Measurements from ENCODE around the gene ZNF44. TPM values are rescaled to one million over a fixed set of nuclear protein-coding genes. Genes with fewer than 3 reads are reported as not detected.
"Not testable (repeated sequence)": the region's sequence is repeated elsewhere in the genome, so short reads cannot be mapped to it uniquely, and the experiment has no call there.

The ZNF44 gene
- total RNA-seq, 1 donor from 2014 or later = 7.3 TPM

DNA sequence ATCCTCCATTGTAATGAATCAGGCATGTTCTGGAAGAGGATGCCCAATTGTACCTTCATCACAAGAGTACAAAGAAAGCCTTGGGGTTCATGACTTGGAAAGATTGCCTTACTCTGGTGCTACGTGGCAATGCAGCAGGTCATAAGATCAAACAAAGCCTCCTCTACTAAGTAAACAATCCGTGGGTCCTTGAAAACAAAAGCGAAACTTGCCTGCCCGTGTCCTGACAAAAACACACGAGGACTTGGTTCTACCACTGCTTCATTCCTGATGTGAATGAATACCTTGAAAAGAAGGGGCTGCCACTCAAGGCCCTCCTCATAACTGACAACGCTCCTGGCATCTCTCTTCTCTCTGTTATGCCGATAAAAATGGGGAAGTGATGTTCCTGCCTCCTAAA is 19.9 kb upstream of the ZNF44 start:
- Mint-ChIP-seq H3K27ac (no peak overlapping the region), H3K36me3 (peaks cover 13% of the 10 kb centered on the region), H3K4me3 (no peak overlapping the region), H3K27me3 (ENCODE audit: insufficient read depth, low read depth) (no peaks in the 10 kb centered on the region), H3K9me3 (peaks cover 33% of the 10 kb centered on the region), H3K4me1 (no peaks in the 10 kb centered on the region)
- Histone ChIP-seq H3K4me2 (no peak overlapping the region), H3F3A (ENCODE audit: low read depth) (no peaks in the 10 kb centered on the region), H3K27me3 (no peaks in the 10 kb centered on the region), H3K36me3 (peaks cover 11% of the 10 kb centered on the region), H2AFZ (replicated peaks) (no peak overlapping the region), H3K27ac (no peak overlapping the region), H4K20me1 (ENCODE audit: low read depth) (no peaks in the 10 kb centered on the region), H3K4me3 (no peak overlapping the region), H3K9ac (no peak overlapping the region), H3K79me2 (ENCODE audit: low read depth) (no peaks in the 10 kb centered on the region), H3K9me3 (ENCODE audit: low read depth) (no peaks in the 10 kb centered on the region), H3K4me1 (no peaks in the 10 kb centered on the region)
- no peak for DNase-seq (ENCODE audit: low spot score)
- TF ChIP-seq, protein P1, sequence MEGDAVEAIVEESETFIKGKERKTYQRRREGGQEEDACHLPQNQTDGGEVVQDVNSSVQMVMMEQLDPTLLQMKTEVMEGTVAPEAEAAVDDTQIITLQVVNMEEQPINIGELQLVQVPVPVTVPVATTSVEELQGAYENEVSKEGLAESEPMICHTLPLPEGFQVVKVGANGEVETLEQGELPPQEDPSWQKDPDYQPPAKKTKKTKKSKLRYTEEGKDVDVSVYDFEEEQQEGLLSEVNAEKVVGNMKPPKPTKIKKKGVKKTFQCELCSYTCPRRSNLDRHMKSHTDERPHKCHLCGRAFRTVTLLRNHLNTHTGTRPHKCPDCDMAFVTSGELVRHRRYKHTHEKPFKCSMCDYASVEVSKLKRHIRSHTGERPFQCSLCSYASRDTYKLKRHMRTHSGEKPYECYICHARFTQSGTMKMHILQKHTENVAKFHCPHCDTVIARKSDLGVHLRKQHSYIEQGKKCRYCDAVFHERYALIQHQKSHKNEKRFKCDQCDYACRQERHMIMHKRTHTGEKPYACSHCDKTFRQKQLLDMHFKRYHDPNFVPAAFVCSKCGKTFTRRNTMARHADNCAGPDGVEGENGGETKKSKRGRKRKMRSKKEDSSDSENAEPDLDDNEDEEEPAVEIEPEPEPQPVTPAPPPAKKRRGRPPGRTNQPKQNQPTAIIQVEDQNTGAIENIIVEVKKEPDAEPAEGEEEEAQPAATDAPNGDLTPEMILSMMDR (IDR thresholded peaks at IDR 0.05) = no peak
- TF ChIP-seq EZH2phosphoT487 (IDR thresholded peaks at IDR 0.05) = no peak
- TF ChIP-seq EZH2 (IDR thresholded peaks at IDR 0.05) = no peak

DNA sequence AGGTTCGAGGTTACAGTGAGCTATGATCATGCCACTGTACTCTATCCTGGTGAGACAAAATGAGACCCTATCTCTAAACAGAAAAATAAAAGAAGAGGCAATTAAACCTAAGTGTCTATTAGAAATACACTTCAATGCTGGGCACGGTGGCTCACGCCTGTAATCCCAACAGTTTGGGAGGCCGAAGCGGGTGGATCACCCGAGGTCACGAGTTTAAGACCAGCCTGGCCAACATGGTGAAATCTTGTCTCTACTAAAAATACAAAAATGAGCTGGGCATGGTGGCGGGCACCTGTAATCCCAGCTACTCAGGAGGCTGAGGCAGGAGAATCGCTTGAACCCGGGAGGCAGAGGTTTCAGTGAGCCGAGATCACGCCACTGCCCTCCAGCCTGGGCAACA is 14.2 kb upstream of the ZNF44 start:
- not testable (repeated sequence) for H3K36me3 Mint-ChIP-seq; H3K4me1 Mint-ChIP-seq; H3K27ac Mint-ChIP-seq; H3K4me3 ChIP-seq; H3K27me3 Mint-ChIP-seq (ENCODE audit: insufficient read depth, low read depth); H3K9ac ChIP-seq; H2AFZ ChIP-seq (replicated peaks); H3K36me3 ChIP-seq; H3K4me1 ChIP-seq; H3K4me2 ChIP-seq; H3K27ac ChIP-seq; DNase-seq (ENCODE audit: low spot score); H4K20me1 ChIP-seq (ENCODE audit: low read depth); H3K79me2 ChIP-seq (ENCODE audit: low read depth); H3K27me3 ChIP-seq; H3K9me3 ChIP-seq (ENCODE audit: low read depth); H3K4me3 Mint-ChIP-seq; H3F3A ChIP-seq (ENCODE audit: low read depth)
- H3K9me3 Mint-ChIP-seq = peaks cover 31% of the 10 kb centered on the region

DNA sequence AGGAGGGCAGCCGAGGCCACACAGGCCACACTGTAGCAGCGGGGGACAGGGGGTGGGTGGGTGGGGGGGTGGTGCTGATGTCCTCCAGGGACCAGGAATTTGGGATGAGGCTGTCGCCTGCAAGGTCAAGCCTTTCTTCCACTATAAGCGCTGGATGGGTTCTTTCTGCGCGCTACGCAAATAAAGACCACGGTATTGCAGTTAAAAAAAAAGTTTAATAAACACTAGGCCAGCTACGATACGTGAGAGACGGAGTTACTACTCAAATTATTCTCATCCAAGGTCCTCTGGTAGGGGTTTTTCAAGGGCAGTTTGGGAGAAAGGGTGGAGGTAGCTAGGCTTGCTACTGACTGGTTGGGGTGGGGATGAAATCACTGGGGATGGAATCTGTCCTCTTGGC is 508 bp upstream of the ZNF44 start:
- Histone ChIP-seq H3K9me3 (ENCODE audit: low read depth) (no peaks in the 10 kb centered on the region), H4K20me1 (ENCODE audit: low read depth) (no peaks in the 10 kb centered on the region), H3K27ac (no peak overlapping the region), H3K27me3 (no peaks in the 10 kb centered on the region), H3K36me3 (no peaks in the 10 kb centered on the region), H3K4me3 (peak overlapping the region; percentile 98), H3F3A (ENCODE audit: low read depth) (peaks cover 13% of the 10 kb centered on the region), H3K4me2 (peak overlapping the region; percentile 92), H3K9ac (no peak overlapping the region), H3K4me1 (peaks cover 6% of the 10 kb centered on the region), H3K79me2 (ENCODE audit: low read depth) (peaks cover 38% of the 10 kb centered on the region), H2AFZ (replicated peaks) (peak overlapping the region; percentile 94)
- Mint-ChIP-seq H3K27me3 (ENCODE audit: insufficient read depth, low read depth) (peaks cover 14% of the 10 kb centered on the region), H3K27ac (peak overlapping the region; percentile 93), H3K4me3 (peak overlapping the region; percentile 98), H3K9me3 (peaks cover 54% of the 10 kb centered on the region), H3K4me1 (peaks cover 10% of the 10 kb centered on the region), H3K36me3 (peaks cover 21% of the 10 kb centered on the region)
- TF ChIP-seq EZH2phosphoT487 (IDR thresholded peaks at IDR 0.05) (no peak), EZH2 (IDR thresholded peaks at IDR 0.05) (no peak)
- TF ChIP-seq, protein P1 (IDR thresholded peaks at IDR 0.05) = no peak
- no peak for DNase-seq (ENCODE audit: low spot score)

DNA sequence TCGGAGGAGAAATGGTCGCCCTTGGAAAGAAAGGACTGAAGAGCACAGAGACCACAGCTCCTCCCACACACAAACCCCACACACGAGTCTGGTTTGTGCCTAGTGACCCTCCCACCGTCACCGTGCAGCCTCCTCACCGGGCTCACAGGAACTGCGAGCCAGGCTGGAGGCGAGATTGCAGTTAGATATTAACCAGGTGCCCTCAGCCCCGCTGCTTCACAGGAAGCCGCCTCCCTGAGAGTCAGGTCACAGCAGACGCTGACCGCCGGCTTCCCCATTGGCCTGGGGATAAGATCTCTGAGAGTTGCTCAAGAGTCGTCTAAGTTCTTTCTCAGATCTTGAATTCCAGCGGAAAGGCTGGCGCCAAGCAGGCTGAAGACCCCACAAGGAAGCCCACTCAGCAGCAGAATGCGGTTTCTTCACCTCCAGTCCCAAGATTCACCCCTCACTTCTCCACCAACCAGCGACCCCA is 870 bp downstream of the ZNF44 start:
- Histone ChIP-seq H3K9me3 (ENCODE audit: low read depth) (no peaks in the 10 kb centered on the region), H3F3A (ENCODE audit: low read depth) (peaks cover 13% of the 10 kb centered on the region), H4K20me1 (ENCODE audit: low read depth) (no peaks in the 10 kb centered on the region), H3K27ac (peak overlapping the region; percentile 98), H3K4me2 (peak overlapping the region; percentile 92), H3K4me3 (peak overlapping the region; percentile 98), H2AFZ (replicated peaks) (peak overlapping the region; percentile 94), H3K9ac (peak overlapping the region; percentile 90), H3K36me3 (no peaks in the 10 kb centered on the region), H3K79me2 (ENCODE audit: low read depth) (peaks cover 38% of the 10 kb centered on the region), H3K27me3 (no peaks in the 10 kb centered on the region), H3K4me1 (peaks cover 6% of the 10 kb centered on the region)
- H3K4me1 Mint-ChIP-seq = peaks cover 10% of the 10 kb centered on the region
- no peak for TF ChIP-seq EZH2phosphoT487 (IDR thresholded peaks at IDR 0.05)
- TF ChIP-seq, protein P1 (IDR thresholded peaks at IDR 0.05) = no peak
- no peak for TF ChIP-seq EZH2 (IDR thresholded peaks at IDR 0.05)
- H3K27me3 Mint-ChIP-seq (ENCODE audit: insufficient read depth, low read depth) = peaks cover 12% of the 10 kb centered on the region
- DNase-seq (ENCODE audit: low spot score) = peak; percentile 79
- peak overlapping the region; percentile 100 for H3K4me3 Mint-ChIP-seq
- H3K9me3 Mint-ChIP-seq = peaks cover 57% of the 10 kb centered on the region
- peak overlapping the region; percentile 92 for H3K27ac Mint-ChIP-seq
- H3K36me3 Mint-ChIP-seq = peaks cover 18% of the 10 kb centered on the region
